HG02678 (cell line): ENCODE measurements around the gene ADAMTS17.

Experiments used
- ATAC-seq: cut with Tn5 transposase; IDR thresholded peaks from one replicate; pipeline ENCODE4 v1.9.1; 2021; ENCODE audit warnings: mild to moderate bottlenecking, moderate library complexity; ENCODE audit not compliant: unreplicated experiment

The ADAMTS17 gene

DNA sequence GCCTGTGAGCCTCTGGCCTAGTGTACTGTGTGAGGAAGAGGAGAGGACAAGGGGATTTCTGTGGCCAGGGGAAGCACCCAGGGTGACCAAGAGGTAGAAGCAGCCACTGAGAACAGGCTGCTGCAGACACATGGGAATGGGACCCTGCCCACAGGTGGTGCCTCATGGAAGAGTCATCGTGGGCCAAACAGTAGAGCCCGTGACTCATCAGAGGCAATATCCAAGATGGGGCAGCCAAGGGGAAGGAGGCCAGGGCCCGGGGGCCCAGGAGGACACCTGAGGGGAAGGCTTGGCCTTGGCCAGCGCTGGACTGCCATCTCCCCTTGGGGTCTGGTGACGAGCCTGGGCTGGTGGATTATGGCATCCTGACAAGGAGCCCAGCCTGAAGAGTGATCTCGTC, 333.5 kb downstream of the ADAMTS17 start:
- no peak for ATAC-seq

DNA sequence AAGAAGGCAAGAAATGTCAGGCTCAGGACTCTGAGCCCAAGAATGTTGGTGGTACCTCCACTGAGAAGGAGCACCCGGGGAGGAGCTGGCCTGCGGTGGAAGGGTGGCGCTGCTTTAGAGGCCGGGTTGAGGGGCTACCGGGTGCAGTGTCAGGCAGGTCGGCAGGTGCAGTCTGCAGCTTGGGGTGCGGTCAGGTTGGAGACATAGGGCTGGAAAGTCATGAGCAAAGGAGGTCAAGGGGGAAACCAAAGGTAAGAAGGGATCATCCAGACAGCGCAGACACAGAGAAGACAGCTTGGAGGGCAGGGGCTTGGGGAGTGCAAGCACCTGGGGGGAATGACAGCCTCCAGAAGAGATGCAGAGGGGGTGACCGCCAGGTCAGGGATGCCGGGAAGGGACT, 334.2 kb downstream of the ADAMTS17 start:
- ATAC-seq = no peak

DNA sequence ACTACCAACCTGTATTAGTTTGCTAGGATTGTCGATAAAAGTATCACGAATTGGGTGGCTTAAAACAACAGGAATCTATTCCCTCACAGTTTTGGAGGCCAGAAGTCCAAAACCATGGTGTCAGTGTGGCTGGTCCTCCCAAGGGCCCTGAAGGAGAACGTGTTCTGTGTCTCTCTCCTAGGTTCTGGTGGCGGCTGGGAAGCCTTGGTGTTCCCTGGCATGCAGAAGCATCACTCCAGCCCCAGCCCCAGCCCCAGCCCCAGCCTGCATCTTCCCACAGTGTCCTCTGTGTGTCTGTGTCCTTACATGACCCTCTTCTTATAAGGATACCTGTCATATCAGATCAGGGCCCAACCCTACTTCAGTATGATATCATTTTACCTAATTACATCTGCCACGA, 336.1 kb downstream of the ADAMTS17 start:
- ATAC-seq = no peak

DNA sequence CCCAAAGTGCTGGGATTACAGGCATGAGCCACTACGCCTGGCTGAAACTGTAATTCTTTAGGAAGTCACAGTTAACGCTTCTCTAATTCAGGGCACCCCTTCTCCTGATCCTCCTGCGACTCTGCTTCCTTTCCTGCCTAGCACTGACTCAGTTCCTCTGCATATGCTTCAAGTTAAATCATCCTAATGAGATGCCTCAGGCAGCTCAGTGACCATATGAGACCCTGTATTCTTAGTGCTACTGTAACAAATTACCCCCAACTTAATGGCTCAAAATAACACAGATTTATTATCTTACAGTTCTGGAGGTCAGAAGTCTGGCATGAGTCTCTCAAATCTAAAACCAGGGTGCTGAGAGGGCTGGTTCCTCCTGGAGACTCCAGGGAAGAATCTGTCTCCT, 336.8 kb downstream of the ADAMTS17 start:
- ATAC-seq = no peak

DNA sequence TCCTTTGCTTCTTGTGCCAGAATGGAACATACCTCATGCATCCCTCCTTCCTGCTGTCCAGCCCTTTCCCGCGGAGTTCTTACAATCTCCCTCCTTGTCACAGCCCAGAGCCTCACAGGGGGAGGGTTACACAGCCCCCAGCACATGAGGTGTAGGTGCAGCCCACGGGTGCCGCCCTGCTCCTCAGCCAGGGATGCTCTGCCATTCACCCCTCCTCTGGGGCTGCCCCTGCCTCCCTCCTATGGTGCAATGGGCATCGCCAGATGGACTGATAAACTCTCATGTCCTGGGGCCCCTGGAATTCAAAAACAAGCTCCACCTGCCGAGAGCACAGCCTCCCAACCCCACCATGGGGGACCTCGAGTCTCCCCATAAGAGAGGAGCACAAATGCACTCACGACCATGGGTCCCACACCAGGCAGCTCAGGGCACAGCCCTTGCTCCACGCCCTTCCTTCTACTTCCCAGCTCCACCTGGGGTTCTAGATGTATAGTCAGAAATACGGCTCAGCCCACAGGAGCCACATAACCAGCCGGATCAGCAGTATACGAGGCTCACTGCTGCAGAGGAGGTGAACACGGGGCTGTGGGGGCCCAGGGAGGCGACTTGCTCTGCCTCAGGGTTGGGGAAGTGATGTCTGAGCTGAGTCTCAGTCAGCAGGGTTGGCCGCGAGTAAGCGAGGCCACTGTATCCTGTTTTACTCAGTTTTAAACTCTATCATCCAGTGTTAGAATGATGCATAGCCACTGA, 338.8 kb downstream of the ADAMTS17 start:
- no peak for ATAC-seq

DNA sequence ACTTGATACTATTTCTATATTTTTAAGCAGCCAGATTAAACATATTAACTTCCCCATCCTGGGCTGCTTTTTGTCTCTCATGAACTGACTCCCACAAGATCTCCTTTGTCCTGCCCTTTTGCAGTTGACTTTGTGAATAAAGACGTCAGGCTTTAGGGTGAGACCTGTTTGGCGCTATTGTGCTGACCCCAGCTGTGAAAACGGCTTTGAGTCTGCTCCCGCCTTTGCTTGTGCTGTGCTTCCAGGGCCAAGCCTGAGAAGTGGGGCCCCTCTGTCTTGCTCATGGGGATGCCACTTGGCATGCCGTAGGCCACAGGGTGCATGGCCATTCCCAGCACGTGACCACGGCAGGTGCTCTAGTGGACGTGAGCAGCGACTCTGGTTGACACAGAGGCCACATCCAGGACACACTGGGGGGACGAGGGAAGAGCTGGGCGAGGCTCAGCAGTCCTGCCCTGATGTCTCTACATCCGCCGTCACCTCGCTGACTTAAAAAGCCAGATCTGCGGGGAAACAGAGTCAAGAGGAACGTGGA, 339.6 kb downstream of the ADAMTS17 start:
- no peak for ATAC-seq

DNA sequence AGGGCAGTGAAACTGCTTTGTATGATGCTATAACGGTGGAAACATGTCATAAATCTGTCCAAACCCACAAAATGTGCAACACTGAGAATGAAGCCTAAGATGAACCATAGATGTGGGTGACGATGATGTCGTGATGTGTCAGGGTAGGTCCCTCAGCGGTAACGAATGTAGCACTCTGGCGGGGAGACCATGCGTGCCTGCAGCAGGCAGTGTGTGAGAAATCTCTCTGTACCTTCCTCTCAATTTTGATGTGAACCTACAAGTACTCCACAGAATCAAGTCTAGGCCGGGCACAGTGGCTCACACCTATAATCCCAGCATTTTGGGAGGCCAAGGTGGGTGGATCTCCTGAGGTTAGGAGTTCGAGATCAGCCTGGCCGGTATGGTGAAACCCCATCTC, 340.4 kb downstream of the ADAMTS17 start:
- ATAC-seq = no peak

DNA sequence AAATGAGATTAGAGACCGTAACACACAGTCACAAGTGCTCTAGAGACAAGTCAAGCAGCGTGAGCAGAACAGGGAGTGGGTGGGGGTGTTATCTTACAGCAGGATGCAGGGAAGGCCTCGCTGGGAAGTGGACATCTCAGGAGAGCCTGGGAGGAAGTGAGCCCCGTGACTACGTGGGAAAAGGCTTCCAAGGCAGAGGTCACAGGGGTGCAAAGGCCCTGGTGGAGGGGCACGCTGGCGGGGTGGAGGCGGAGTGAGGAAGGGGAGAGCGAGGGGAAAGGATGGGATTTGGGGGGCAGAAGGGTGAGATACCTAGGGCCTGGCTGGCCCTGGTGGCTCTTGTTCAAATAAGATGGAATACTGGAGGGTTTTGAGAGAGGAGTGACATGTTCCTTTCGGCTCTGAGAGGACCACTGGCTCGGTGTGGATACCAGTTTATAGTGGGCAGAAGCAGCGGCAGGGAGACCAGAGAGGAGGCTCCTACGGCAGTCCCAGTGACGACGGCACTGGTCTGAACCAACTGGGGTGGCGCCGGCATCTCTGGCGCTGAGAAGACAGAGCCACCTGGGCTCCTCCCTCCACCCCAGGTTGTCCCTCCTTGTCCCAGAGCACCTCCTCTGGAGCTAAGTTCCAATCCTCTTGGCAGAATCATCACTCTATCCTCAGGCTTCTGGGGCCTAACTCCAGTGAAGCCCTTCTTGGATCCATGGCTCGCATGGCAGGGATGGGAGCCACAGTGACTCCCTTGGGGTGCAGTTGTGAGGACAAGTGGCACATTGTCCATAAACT, 342.3 kb downstream of the ADAMTS17 start:
- no peak for ATAC-seq

DNA sequence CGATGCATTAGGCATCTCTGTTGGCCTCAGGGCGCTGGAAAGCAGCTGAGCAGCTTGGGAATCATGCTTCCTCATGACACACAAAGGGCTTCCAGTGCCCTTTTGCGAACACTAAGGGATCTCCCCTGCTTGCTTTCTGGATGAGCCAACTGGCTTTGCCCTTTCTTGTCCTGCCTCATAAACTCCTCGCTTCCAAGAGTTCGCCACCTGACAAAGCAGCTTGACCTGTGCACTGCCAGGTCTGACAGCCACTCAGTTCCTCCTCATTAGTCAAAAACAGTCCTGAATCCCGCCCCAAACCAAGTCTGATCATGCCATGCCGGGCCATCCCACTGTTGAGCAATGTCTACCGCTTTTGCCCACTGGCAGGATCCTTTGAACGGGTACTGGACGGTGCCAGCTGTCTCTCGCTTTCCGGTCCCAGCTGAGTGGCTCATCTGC, 343.1 kb downstream of the ADAMTS17 start:
- no peak for ATAC-seq

DNA sequence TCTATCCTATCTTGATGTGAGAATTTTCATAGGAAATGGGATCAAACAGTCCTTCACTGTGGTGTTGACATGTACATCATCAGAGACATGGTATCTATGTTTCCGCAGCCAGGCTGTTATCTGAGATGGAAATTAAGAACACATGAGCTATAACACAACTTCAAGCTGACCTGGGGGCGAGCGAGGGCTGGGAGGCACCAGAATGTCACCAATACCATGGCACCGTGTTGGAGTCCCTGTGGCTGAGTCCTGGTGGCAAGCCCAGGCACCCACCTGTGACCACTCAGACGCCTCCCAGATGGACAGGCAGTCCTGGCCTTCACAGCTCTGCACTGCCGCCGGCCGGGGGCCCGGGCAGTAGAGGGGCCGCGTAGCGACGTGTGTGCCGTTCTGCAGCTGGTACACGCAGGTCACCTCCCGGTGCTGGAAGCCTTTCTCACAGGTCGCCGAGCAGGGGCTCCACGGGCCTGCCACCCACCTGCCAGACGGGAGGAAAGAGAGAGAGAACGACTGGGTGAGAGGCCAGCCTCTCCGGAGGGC, 344.6 kb downstream of the ADAMTS17 start:
- ATAC-seq = no peak

DNA sequence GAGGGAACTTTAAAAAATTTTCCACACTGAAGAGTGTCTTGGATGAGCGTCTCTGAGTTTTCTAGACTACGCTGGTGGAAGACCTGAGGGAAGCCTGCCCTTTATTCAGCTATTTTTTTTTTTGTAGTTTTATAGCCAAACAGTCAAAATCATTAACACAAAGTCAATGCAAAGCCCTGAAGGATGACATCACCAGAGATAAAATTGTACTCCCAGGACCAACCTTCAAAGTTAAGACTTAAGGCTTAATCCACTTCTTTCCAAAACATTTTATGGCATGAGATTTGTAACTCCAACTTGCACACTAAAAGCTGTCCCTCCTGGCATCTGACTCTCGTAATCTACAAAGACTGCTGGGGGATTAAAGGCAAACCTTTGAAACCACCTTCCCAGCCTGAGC, 345.1 kb downstream of the ADAMTS17 start:
- no peak for ATAC-seq

DNA sequence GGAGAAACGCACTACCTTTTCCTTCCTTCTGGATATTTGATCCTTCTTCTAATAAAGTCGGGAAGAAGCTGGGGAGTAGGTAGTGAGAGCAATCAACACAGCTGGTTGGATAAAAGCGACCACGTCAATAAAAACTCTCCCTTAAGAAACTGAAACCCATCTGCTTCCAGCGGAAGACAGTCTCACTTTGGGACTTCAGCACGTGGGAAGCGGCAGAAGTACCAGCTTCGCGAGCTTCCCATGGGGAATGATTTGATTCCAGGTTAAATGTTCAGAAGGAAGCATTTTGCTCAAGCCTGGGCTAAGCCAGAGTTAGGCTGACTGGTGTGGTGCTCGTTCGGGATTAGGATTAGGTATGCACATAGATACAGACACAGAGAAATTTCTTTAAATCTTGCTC, 346.2 kb downstream of the ADAMTS17 start:
- ATAC-seq = no peak

DNA sequence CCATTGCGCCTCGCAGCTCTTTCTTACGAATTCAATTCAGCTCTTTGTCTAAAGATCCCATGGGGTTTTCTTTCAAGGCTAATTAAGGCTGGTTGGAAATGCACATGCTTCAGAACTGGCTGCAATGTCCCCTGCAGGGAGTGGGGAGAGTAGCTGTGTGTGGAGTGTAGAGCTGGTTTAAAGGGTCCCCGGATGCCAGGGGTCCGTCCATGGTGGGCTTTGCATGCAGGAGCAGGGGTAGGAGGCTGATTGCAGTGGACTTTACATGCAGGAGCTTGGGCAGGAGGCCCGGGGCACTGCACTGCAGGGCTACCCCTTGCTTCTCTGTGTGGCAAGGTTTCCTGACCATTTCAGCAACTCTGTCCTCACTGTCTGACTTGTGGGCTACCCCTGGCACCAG, 346.9 kb downstream of the ADAMTS17 start:
- no peak for ATAC-seq

DNA sequence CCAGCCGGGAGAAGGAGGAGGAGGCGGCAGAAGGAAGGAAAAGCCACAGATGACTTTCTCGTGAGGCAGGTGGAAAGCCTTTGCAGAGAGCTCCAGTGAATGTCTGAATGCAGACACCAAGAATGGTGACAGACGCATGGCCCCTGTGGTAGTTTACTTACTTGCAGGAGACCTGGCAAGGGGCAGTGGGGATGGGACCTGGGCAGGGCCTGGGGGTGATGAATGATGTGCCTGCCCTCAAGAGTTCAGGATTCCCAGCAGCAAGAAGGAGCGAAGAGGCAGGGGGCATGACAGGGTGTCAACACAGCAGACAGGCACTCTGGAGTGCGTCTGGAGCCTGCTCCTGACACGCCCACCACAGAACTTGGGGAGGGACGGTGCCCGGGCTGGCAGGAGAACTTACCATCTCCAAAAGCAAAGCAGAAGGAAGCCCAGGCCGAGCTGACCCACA, 348.1 kb downstream of the ADAMTS17 start:
- no peak for ATAC-seq

DNA sequence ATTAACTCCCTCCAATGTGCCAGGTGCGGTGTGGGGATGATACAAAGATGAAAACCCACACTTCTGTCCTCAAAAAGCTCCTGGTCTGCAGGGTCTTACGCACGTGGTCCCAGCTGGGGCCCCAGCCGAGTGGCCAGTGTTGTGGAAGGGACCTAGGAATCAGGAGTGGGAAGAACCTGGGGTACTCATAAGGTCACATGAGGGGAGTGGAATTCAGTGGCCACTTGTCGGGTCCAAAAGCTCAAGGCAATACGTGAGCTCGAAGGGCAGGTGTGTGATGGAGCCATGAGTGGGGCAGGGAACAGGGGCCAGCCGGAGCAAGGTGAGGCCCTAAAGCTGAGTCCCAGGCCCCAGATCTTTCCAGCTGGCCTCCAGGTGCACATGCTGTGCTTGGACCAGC, 348.5 kb downstream of the ADAMTS17 start:
- no peak for ATAC-seq

DNA sequence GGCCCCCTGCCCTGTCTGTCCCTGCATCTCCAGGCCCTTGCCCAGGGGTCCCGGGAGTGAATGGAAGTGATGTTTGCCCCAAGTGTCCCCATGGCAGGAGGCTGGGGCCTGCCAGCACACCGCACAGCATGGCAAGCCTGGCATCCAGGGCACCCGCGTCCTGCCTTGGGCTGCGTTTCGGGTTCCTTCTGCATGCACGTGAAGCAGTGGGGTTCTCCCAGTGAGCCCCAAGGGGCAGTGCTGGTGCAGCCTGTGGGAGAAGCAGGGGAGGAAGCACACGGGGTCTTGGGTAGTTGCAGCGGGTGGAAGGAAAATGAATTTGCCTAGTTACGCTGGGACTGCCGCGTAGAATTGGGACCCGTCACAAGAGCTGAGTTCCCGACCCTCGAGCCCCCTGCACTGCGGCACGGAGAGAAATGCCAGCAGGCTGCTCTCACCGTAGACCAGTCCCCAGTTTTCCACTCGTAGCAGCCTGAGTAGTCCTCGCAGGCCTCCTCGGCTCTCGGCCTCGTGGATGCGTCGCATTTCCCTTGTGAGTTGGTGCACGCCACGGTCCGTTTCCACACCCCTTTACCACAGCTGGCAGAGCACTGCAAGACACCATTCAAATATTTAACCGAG, 349.1 kb downstream of the ADAMTS17 start:
- no peak for ATAC-seq

DNA sequence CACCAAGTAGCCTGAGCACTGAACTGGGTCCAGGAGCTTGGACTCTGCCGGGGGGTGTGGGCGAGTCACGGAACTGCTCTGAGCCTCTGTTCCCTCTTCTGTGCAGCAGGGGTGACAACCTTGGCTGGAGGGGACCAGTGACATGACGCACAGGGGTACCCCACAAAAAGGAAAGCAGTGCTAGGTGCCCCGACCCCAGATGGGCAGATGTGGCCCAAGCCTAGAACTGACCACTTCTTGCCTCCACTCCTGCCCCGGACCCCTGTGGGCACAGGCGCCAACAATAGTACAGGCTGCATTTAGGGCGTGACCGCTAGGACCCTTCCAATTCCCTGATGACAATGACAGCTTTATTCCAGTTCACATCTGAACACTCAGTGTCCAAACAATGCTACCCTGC, 352.7 kb downstream of the ADAMTS17 start:
- ATAC-seq = no peak

DNA sequence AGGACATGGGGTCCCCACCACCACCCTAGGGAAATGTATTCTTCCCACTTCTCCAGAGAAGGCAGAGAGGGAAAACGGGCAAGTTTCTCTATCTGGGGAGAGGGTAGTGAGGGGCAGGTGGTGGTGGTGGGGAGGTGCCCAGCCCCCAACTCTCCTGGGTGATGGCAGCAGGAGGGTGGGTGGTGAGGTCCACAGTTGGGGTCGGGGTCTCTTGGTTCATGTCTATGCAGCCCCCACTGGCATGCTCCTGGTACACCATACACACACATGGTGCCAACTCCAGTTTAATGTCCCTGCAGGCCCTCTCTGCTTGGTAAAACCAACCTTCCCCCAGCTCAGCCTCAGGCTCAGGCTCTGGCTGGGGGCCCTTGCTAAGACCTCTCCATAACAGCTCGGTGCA, 354.1 kb downstream of the ADAMTS17 start:
- ATAC-seq = no peak

DNA sequence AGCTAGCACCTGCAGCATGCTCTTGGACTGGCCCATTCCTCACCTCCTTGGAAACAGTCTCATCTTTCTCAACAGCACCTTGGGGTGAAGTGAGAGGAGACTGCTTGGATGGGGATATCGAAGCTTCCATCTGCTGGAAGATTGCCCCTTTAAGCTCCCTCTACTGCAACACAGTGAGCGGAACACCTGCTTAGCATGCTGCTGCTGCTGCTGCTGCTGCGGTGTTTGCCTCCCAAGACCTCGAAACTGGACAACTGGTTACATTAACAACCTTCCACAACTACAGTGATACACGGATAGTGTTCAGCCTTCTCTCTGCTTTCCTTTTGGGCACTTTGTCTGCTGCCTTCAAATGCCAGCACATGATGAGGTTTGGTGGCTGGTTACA, 354.7 kb downstream of the ADAMTS17 start:
- ATAC-seq = no peak

DNA sequence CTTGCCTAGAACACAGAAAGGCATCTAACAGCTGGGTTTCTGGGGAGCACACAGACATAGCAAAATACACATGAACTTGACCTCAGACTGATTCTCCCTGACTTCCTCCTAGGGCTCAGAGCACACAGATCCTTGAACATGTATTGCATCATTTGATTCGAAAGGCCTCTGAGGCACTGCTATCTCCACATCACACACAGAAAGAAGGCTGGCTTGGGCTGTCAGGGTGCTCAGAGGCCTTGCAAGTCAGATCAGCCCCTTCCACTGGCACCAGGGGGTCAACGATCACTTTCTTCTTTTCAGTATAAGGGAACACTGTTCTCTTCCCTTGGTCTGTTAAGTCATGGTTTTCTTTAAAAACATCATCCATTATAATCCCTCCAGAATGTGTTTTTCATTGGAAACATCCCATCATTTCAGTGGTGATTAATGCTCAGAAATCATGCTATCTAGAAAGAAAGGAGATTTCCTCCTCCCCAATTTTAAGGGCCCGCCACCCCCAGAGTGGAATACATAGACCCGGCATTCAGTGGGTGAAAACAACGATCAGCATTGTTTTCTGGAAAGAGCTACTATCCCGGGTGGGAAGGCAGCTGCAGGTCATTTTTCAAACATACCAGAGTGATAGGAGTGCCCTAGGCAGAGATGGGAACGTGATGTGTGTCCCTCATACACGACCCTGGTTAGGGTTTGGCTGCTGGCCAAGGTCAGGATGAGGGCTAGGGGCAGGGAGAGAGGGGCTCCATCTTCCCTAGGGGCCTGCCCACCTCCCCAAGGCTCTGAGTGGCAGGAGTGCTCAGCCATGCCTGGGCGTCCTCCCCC, 355.3 kb downstream of the ADAMTS17 start:
- ATAC-seq = no peak

DNA sequence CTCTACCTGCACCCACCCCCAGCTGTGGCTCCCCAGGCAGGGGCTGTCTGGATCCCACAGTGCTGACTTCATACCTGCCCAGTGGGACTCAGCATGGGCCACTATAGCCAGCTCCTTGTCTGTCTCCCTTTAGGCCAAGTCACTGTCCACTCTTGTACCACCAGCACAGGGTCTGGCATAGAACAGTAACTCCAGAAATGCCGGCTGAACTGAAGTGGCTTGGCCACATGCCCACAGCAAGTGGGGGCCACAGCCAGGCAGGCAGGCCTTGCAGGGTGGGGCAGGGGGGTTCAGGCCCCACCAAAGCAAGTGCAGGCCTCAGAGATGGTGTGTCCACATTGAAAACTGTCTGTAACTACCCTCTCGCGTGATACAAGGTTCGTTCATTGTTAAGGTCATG, 355.9 kb downstream of the ADAMTS17 start:
- no peak for ATAC-seq
